ENCODE results near the gene APP.

GRCh38 chr21:26013970-26014369 is 156.6 kb downstream of the APP start:
- TF ChIP-seq, protein P1, sequence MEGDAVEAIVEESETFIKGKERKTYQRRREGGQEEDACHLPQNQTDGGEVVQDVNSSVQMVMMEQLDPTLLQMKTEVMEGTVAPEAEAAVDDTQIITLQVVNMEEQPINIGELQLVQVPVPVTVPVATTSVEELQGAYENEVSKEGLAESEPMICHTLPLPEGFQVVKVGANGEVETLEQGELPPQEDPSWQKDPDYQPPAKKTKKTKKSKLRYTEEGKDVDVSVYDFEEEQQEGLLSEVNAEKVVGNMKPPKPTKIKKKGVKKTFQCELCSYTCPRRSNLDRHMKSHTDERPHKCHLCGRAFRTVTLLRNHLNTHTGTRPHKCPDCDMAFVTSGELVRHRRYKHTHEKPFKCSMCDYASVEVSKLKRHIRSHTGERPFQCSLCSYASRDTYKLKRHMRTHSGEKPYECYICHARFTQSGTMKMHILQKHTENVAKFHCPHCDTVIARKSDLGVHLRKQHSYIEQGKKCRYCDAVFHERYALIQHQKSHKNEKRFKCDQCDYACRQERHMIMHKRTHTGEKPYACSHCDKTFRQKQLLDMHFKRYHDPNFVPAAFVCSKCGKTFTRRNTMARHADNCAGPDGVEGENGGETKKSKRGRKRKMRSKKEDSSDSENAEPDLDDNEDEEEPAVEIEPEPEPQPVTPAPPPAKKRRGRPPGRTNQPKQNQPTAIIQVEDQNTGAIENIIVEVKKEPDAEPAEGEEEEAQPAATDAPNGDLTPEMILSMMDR (IDR thresholded peaks at IDR 0.05) = no peak
- no peak for TF ChIP-seq POLR2A (IDR thresholded peaks at IDR 0.05)
